ENCODE measurements around the gene ADCY1.

ADCY1 gene

GRCh38 chr7:45564485-45564884 is 9.7 kb upstream of the ADCY1 start:
- no peak for DNase-seq (ENCODE audit: low read depth)
- TF ChIP-seq, protein P1, sequence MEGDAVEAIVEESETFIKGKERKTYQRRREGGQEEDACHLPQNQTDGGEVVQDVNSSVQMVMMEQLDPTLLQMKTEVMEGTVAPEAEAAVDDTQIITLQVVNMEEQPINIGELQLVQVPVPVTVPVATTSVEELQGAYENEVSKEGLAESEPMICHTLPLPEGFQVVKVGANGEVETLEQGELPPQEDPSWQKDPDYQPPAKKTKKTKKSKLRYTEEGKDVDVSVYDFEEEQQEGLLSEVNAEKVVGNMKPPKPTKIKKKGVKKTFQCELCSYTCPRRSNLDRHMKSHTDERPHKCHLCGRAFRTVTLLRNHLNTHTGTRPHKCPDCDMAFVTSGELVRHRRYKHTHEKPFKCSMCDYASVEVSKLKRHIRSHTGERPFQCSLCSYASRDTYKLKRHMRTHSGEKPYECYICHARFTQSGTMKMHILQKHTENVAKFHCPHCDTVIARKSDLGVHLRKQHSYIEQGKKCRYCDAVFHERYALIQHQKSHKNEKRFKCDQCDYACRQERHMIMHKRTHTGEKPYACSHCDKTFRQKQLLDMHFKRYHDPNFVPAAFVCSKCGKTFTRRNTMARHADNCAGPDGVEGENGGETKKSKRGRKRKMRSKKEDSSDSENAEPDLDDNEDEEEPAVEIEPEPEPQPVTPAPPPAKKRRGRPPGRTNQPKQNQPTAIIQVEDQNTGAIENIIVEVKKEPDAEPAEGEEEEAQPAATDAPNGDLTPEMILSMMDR (IDR thresholded peaks at IDR 0.05; ENCODE audit: insufficient read depth, low read depth, low read length, missing control alignments) = no peak
- no peak overlapping the region for H3K4me3 ChIP-seq (ENCODE audit: low read length)

- H3K4me3 ChIP-seq (ENCODE audit: low read length) = no peak overlapping the region
- no peak for DNase-seq (ENCODE audit: low read depth)
- TF ChIP-seq, protein P1 (IDR thresholded peaks at IDR 0.05; ENCODE audit: insufficient read depth, low read depth, low read length, missing control alignments) = no peak
Measured at GRCh38 chr7:45564886-45565455, 9.2 kb upstream of the ADCY1 start.

DNA sequence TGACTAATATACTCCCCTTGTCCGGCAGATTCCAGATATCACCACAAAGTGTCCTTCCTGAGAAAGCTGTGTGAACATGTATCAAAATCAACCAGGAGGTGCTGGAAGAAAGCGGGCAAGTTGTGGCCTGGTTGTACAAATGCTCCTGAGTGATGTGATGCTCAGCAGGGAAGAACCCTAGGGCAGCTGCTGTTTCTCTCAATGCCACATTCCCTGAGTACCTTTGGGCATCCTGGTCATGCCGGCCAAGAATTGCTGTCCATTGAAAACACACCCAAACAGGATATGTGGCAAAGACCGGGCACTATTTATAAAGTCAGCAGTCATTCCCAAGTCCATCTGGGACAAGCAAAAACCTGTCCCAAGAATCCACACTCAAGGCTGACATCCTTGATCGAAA is 7.8 kb upstream of the ADCY1 start:
- TF ChIP-seq, protein P1 (IDR thresholded peaks at IDR 0.05; ENCODE audit: insufficient read depth, low read depth, low read length, missing control alignments) = no peak

GRCh38 chr7:45566961-45567360 is 7.2 kb upstream of the ADCY1 start:
- H3K4me3 ChIP-seq (ENCODE audit: low read length) = no peak overlapping the region
- TF ChIP-seq, protein P1 (IDR thresholded peaks at IDR 0.05; ENCODE audit: insufficient read depth, low read depth, low read length, missing control alignments) = no peak
- no peak for DNase-seq (ENCODE audit: low read depth)

More for the DNA sequence above, 7.8 kb upstream of the ADCY1 start:
- no peak for DNase-seq (ENCODE audit: low read depth)
- no peak overlapping the region for H3K4me3 ChIP-seq (ENCODE audit: low read length)

GRCh38 chr7:45567713-45568112 is 6.5 kb upstream of the ADCY1 start:
- TF ChIP-seq, protein P1 (IDR thresholded peaks at IDR 0.05; ENCODE audit: insufficient read depth, low read depth, low read length, missing control alignments) = no peak
- H3K4me3 ChIP-seq (ENCODE audit: low read length) = no peak overlapping the region
- DNase-seq (ENCODE audit: low read depth) = no peak

GRCh38 chr7:45568536-45569289 is 5.5 kb upstream of the ADCY1 start:
- H3K4me3 ChIP-seq (ENCODE audit: low read length) = no peak overlapping the region
- TF ChIP-seq, protein P1 (IDR thresholded peaks at IDR 0.05; ENCODE audit: insufficient read depth, low read depth, low read length, missing control alignments) = no peak
- no peak for DNase-seq (ENCODE audit: low read depth)

GRCh38 chr7:45569290-45569685 is 4.9 kb upstream of the ADCY1 start:
- TF ChIP-seq, protein P1 (IDR thresholded peaks at IDR 0.05; ENCODE audit: insufficient read depth, low read depth, low read length, missing control alignments) = no peak
- H3K4me3 ChIP-seq (ENCODE audit: low read length) = no peak overlapping the region
- DNase-seq (ENCODE audit: low read depth) = no peak

Data from epithelial cell of esophagus (primary cell).